Activated CD8-positive, alpha-beta memory T cell treated with anti-CD3 and anti-CD28 coated beads, Interleukin-2, amount 10 ng/mL, durations not matched to agents 7 days and 5 days (primary cell): ENCODE measurements around the gene NXPH3. TPM values are rescaled to one million over a fixed set of nuclear protein-coding genes. Genes with fewer than 3 reads are reported as not detected.

ENCODE experiments used
- total RNA-seq, 2 experiments: library from RNA; stranded (reverse); gene quantifications; one replicate each; pipeline ENCODE4 v1.2.3, GENCODE V29; 2021

NXPH3 gene
- total RNA-seq, 2 experiments from 2014 or later: 0.09 TPM; not detected in 1

Other genes with a start within 250 kb of the NXPH3 start
- gene ZNF652, start 213.6 kb upstream of the NXPH3 start, total RNA-seq: 10 to 100 TPM; 32.2 to 34.4 TPM
- gene PHB1, start 161.0 kb upstream of the NXPH3 start, total RNA-seq: 100 to 1,000 TPM; 150 to 227 TPM
- under 1 TPM; 0.07 to 0.20 TPM for gene NGFR, start 80.6 kb upstream of the NXPH3 start, total RNA-seq
- gene SPOP, start 102.2 kb downstream of the NXPH3 start, total RNA-seq: 10 to 100 TPM; 49.7 to 51.5 TPM
- gene SLC35B1, start 132.1 kb downstream of the NXPH3 start, total RNA-seq: 10 to 100 TPM; 47.3 to 78.1 TPM
- 10 to 100 TPM; 31.6 to 44.9 TPM for gene FAM117A, start 188.3 kb downstream of the NXPH3 start, total RNA-seq
- gene KAT7, start 212.8 kb downstream of the NXPH3 start, total RNA-seq: 10 to 100 TPM; 76.9 to 80.6 TPM